SK-N-SH (cell line): ENCODE results near the gene CAPS.

ENCODE experiments used
- CTCF ChIP-seq: fragments of 200-600 bp; sonication (generic); IDR thresholded peaks from 2 replicates; pipeline ENCODE4 v1.6.1; 2017; ENCODE audit warnings: antibody characterized with exemption, mild to moderate bottlenecking, moderate library complexity
- EP300 ChIP-seq, 2 experiments: IDR thresholded peaks; 2 replicates each; pipeline versions ENCODE4 v1.4.0 to v1.6.1; 2012; ENCODE audit warnings: borderline replicate concordance in 1 of 2, low read depth in 1 of 2, low read length in 1 of 2
- FOXM1 ChIP-seq: IDR thresholded peaks from 2 replicates; pipeline ENCODE4 v1.4.0; 2012; ENCODE audit warnings: low read depth, mild to moderate bottlenecking
- POLR2AphosphoS5 ChIP-seq: IDR thresholded peaks from 2 replicates; pipeline ENCODE4 v1.6.1; 2012; ENCODE audit warnings: low read depth, low read length
- RAD21 ChIP-seq: IDR thresholded peaks from 2 replicates; pipeline ENCODE4 v1.6.1; 2012; ENCODE audit warnings: mild to moderate bottlenecking, low read length
- RCOR1 ChIP-seq: fragments of 150-350 bp; IDR thresholded peaks from 2 replicates; pipeline ENCODE4 v1.6.1; 2017; ENCODE audit warnings: antibody characterized with exemption, low read length
- REST ChIP-seq: IDR thresholded peaks from 2 replicates; pipeline ENCODE4 v1.6.1; 2012; ENCODE audit warnings: mild to moderate bottlenecking, low read depth, low read length, moderate library complexity
- SMC3 ChIP-seq: IDR thresholded peaks from 2 replicates; pipeline ENCODE4 v1.6.1; 2012; ENCODE audit warnings: low read depth, low read length, improper control_type of control experiment
- USF2 ChIP-seq: fragments of 150-350 bp; IDR thresholded peaks from 2 replicates; pipeline ENCODE4 v1.6.1; 2017; ENCODE audit warnings: antibody characterized with exemption, low read length, low read depth, borderline replicate concordance
- YY1 ChIP-seq: IDR thresholded peaks from 2 replicates; pipeline ENCODE4 v1.4.0; 2012; ENCODE audit warnings: low read depth, mild to moderate bottlenecking

GRCh38 chr19:5870986-5871394 is 43.1 kb upstream of the CAPS start:
- TF ChIP-seq SMC3 (no peak), FOXM1 (no peak), EP300 (IDR thresholded peaks at IDR 0.05; ENCODE audit: borderline replicate concordance in 1 of 2, low read depth in 1 of 2, low read length in 1 of 2) (no peak), CTCF (no peak), YY1 (no peak), USF2 (no peak), REST (no peak), POLR2AphosphoS5 (no peak), RCOR1 (no peak), RAD21 (no peak)
